Lower leg skin (tissue), 3 donors: ENCODE data around the gene TPM1.

ENCODE experiments used
- CTCF ChIP-seq, 3 donors: fragments of 450-650 bp; IDR thresholded peaks; one replicate each; pipeline ENCODE4 v1.5.1; 2016; ENCODE audit warnings: antibody characterized with exemption in 3 of 3, mild to moderate bottlenecking in 3 of 3, moderate library complexity in 2 of 3
- POLR2A ChIP-seq, 2 donors: fragments of 450-650 bp; IDR thresholded peaks; one replicate each; pipeline ENCODE4 v1.6.1; 2016 to 2017; ENCODE audit warnings: antibody characterized with exemption in 2 of 2, mild to moderate bottlenecking in 1 of 2, moderate library complexity in 1 of 2

- TF ChIP-seq CTCF (IDR thresholded peaks at IDR 0.05) (no peak), POLR2A (IDR thresholded peaks at IDR 0.05) (no peak)
Measured at GRCh38 chr15:63077952-63078351, 35.4 kb downstream of the TPM1 start.
